HG03520 (cell line): Measurements from ENCODE around the gene SLC46A3.
"Not testable (repeated sequence)": the region's sequence is repeated elsewhere in the genome, so short reads cannot be mapped to it uniquely, and the experiment has no call there.

Experiments
- ATAC-seq: cut with Tn5 transposase; IDR thresholded peaks from one replicate; pipeline ENCODE4 v1.9.1; 2021; ENCODE audit warnings: mild to moderate bottlenecking, moderate library complexity; ENCODE audit not compliant: unreplicated experiment

SLC46A3 gene

GRCh38 chr13:28684257-28684656, 34.5 kb downstream of the SLC46A3 start:
- ATAC-seq = no peak

GRCh38 chr13:28683169-28683568, 35.6 kb downstream of the SLC46A3 start:
- ATAC-seq = not testable (repeated sequence)

- ATAC-seq = no peak
Measured at GRCh38 chr13:28680541-28680940, 38.2 kb downstream of the SLC46A3 start.

- ATAC-seq = no peak
Measured at GRCh38 chr13:28679628-28680027, 39.1 kb downstream of the SLC46A3 start.

GRCh38 chr13:28678809-28679208, 40.0 kb downstream of the SLC46A3 start:
- no peak for ATAC-seq

- ATAC-seq = no peak
Measured at GRCh38 chr13:28671126-28671792, 47.5 kb downstream of the SLC46A3 start.

GRCh38 chr13:28666897-28667488, 51.8 kb downstream of the SLC46A3 start:
- ATAC-seq = no peak

GRCh38 chr13:28659621-28659970, 59.2 kb downstream of the SLC46A3 start:
- ATAC-seq = peak; percentile 13

- peak; percentile 79 for ATAC-seq
Measured at GRCh38 chr13:28658796-28659620, 59.8 kb downstream of the SLC46A3 start, which contains the start of gene POMP. TSS of gene POMP (plus strand) at chr13:28659130. CDS start at chr13:28659185, 55 bp downstream.

- ATAC-seq = peak; percentile 8
Measured at GRCh38 chr13:28658539-28658795, 60.3 kb downstream of the SLC46A3 start.

- no peak for ATAC-seq
Measured at GRCh38 chr13:28657784-28658538, 60.8 kb downstream of the SLC46A3 start.

- no peak for ATAC-seq
Measured at GRCh38 chr13:28655561-28655960, 63.2 kb downstream of the SLC46A3 start.

- ATAC-seq = no peak
Measured at GRCh38 chr13:28654276-28654675, 64.5 kb downstream of the SLC46A3 start.

- ATAC-seq = no peak
Measured at GRCh38 chr13:28653111-28653510, 65.7 kb downstream of the SLC46A3 start.

- ATAC-seq = no peak
Measured at GRCh38 chr13:28651810-28652401, 66.9 kb downstream of the SLC46A3 start.

- ATAC-seq = no peak
Measured at GRCh38 chr13:28650284-28650683, 68.5 kb downstream of the SLC46A3 start.
